K562 (cell line): ENCODE results near the gene TPM4. TPM values are rescaled to one million over a fixed set of nuclear protein-coding genes. Genes with fewer than 3 reads are reported as not detected.

Source experiments
- ASH1L ChIP-seq: fragments of 450-650 bp; IDR thresholded peaks from 2 replicates; pipeline ENCODE4 v1.6.1; 2018; ENCODE audit warnings: borderline replicate concordance, mild to moderate bottlenecking, low read depth; ENCODE audit not compliant: partially characterized antibody
- CBFB ChIP-seq: sonication (generic); formaldehyde crosslinking; IDR thresholded peaks from 2 replicates; pipeline ENCODE4 v1.4.0; 2020; ENCODE audit warnings: mild to moderate bottlenecking, missing genetic modification reagents
- ELF2 ChIP-seq: fragments of 250-450 bp; sonication (Bioruptor Pico); IDR thresholded peaks from 2 replicates; pipeline ENCODE4 v1.5.0; 2021; ENCODE audit warnings: mild to moderate bottlenecking
- GABPA ChIP-seq: fragments of 200-800 bp; sonication (Bioruptor generic); conservative IDR thresholded peaks from 2 replicates; pipeline ENCODE4 v1.6.1; 2016; ENCODE audit warnings: low read depth, missing genetic modification characterization, missing compliant biosample characterization
- HSF4 ChIP-seq: fragments of 250-450 bp; sonication (Bioruptor Pico); IDR thresholded peaks from 2 replicates; pipeline ENCODE4 v2.1.2; 2022; ENCODE audit warnings: mild to moderate bottlenecking, moderate library complexity, borderline replicate concordance
- KHSRP ChIP-seq: fragments of 450-650 bp; IDR thresholded peaks from 2 replicates; pipeline ENCODE4 v1.6.1; 2017
- MCM2 ChIP-seq: fragments of 450-650 bp; IDR thresholded peaks from 2 replicates; pipeline ENCODE4 v1.6.1; 2017; ENCODE audit warnings: low read depth, mild to moderate bottlenecking
- MCM5 ChIP-seq: fragments of 450-650 bp; IDR thresholded peaks from 2 replicates; pipeline ENCODE4 v1.6.1; 2016; ENCODE audit warnings: low read depth
- POLR2AphosphoS2 ChIP-seq: IDR thresholded peaks from 2 replicates; pipeline ENCODE4 v1.6.1; 2012; ENCODE audit warnings: low read length, improper control_type of control experiment
- SMARCA4 ChIP-seq: fragments of 450-650 bp; IDR thresholded peaks from 2 replicates; pipeline ENCODE4 v1.6.1; 2016
- TAF9B ChIP-seq: fragments of 450-650 bp; IDR thresholded peaks from 2 replicates; pipeline ENCODE4 v1.6.1; 2018; ENCODE audit warnings: mild to moderate bottlenecking; ENCODE audit not compliant: partially characterized antibody
- TCF7 ChIP-seq: sonication (generic); IDR thresholded peaks from 2 replicates; pipeline ENCODE4 v1.6.1; 2016; ENCODE audit warnings: antibody characterized with exemption, borderline replicate concordance
- ZNF224 ChIP-seq: sonication (generic); formaldehyde crosslinking; IDR thresholded peaks from 2 replicates; pipeline ENCODE4 v1.8.0; 2022; ENCODE audit warnings: mild to moderate bottlenecking, missing genetic modification reagents
- polyA plus RNA-seq, 8 experiments: library from polyadenylated mRNA; depleted of rRNA in 4 of 8; stranded (reverse) in 5 of 8; unstranded in 3 of 8; fragments of >200 nt; fragmentation: Nextera tagmentation in 2 of 8; fragmentation: Illumina TruSeq in 1 of 8; extraction: Ambion mirVana in 2 of 8; extraction: Trizol in 1 of 8; gene quantifications; 2 replicates each; pipeline versions ENCODE4 v1.2.1 to v1.2.3, GENCODE V29; 2011 to 2014; ENCODE audit warnings: inconsistent platforms in 1 of 8, missing spikeins in 1 of 8
- total RNA-seq, 7 experiments: library from RNA; depleted of rRNA in 6 of 7; stranded (reverse); fragments of >200 nt in 6 of 7; fragmentation: Illumina TruSeq in 2 of 7; extraction: Trizol in 2 of 7; gene quantifications; 2 replicates each; pipeline versions ENCODE4 v1.2.1 to v1.2.3, GENCODE V29; 2011 to 2021; ENCODE audit warnings: low replicate concordance in 1 of 7
- TF ChIP-seq, protein P1 (sequence below): fragments of 250-450 bp; sonication (Bioruptor Pico); IDR thresholded peaks from 2 replicates; pipeline ENCODE4 v1.5.0; 2021
- TF ChIP-seq, protein P2 (sequence below): sonication (generic); formaldehyde crosslinking; IDR thresholded peaks from 2 replicates; pipeline ENCODE4 v1.8.1; 2022; ENCODE audit warnings: missing genetic modification reagents
- TF ChIP-seq, protein P3 (sequence below): sonication (generic); formaldehyde crosslinking; IDR thresholded peaks from 2 replicates; pipeline ENCODE4 v1.8.0; 2022; ENCODE audit warnings: mild to moderate bottlenecking, missing genetic modification reagents
- TF ChIP-seq, protein P4 (sequence below): fragments of 450-650 bp; conservative IDR thresholded peaks from 2 replicates; pipeline ENCODE4 v1.6.1; 2016; ENCODE audit warnings: missing genetic modification characterization, low read depth, mild to moderate bottlenecking, control low read depth, missing compliant biosample characterization
- TF ChIP-seq, protein P5 (sequence below): fragments of 450-650 bp; formaldehyde crosslinking; IDR thresholded peaks from 2 replicates; pipeline ENCODE4 v1.4.0; 2020; ENCODE audit warnings: mild to moderate bottlenecking, mixed read lengths
- TF ChIP-seq, protein P6 (sequence below), 2 experiments: fragments of 450-650 bp in 1 of 2; sonication (generic) in 1 of 2; formaldehyde crosslinking in 1 of 2; IDR thresholded peaks in 1 of 2; conservative IDR thresholded peaks in 1 of 2; 2 replicates each; pipeline versions ENCODE4 v1.6.1 to v1.8.1; 2016 to 2023; ENCODE audit warnings: mild to moderate bottlenecking in 2 of 2, moderate library complexity in 2 of 2, inconsistent platforms in 1 of 2, missing genetic modification reagents in 1 of 2

Gene TPM4
- total and polyA plus RNA-seq, 9 of the 15 experiments (the other 6 are each of a cell fraction or from before 2014, with no cell fraction given), result 28.1 to 111 (median 77.4) TPM

DNA sequence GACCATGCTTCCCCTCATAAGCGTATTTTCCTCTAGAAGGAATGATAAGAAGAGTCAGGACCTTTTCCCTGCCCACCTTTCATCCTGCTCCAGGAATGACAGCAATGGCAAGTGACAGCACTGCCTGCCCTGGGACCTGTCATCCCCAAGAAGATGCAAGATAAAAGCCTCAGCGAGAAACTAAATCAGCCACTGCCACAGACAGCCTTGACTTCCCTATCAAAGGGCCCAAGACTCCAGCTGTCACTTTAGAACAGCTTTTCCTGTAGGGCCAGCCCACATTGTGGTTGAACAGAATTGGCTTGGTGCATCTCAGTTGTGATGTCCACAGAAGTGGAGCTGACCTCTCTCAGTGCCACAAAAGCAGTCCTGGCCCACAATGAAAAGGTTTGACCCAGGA lies 36.5 kb downstream of the TPM4 start (continued):
- no peak for TF ChIP-seq POLR2AphosphoS2
- TF ChIP-seq, protein P1, sequence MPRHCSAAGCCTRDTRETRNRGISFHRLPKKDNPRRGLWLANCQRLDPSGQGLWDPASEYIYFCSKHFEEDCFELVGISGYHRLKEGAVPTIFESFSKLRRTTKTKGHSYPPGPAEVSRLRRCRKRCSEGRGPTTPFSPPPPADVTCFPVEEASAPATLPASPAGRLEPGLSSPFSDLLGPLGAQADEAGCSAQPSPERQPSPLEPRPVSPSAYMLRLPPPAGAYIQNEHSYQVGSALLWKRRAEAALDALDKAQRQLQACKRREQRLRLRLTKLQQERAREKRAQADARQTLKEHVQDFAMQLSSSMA (CRISPR knock-in tag), result no peak
- TF ChIP-seq ASH1L, result no peak
- TF ChIP-seq, protein P2, sequence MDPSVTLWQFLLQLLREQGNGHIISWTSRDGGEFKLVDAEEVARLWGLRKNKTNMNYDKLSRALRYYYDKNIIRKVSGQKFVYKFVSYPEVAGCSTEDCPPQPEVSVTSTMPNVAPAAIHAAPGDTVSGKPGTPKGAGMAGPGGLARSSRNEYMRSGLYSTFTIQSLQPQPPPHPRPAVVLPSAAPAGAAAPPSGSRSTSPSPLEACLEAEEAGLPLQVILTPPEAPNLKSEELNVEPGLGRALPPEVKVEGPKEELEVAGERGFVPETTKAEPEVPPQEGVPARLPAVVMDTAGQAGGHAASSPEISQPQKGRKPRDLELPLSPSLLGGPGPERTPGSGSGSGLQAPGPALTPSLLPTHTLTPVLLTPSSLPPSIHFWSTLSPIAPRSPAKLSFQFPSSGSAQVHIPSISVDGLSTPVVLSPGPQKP (CRISPR knock-in tag), result no peak
- no peak for TF ChIP-seq MCM2
- TF ChIP-seq, protein P3, sequence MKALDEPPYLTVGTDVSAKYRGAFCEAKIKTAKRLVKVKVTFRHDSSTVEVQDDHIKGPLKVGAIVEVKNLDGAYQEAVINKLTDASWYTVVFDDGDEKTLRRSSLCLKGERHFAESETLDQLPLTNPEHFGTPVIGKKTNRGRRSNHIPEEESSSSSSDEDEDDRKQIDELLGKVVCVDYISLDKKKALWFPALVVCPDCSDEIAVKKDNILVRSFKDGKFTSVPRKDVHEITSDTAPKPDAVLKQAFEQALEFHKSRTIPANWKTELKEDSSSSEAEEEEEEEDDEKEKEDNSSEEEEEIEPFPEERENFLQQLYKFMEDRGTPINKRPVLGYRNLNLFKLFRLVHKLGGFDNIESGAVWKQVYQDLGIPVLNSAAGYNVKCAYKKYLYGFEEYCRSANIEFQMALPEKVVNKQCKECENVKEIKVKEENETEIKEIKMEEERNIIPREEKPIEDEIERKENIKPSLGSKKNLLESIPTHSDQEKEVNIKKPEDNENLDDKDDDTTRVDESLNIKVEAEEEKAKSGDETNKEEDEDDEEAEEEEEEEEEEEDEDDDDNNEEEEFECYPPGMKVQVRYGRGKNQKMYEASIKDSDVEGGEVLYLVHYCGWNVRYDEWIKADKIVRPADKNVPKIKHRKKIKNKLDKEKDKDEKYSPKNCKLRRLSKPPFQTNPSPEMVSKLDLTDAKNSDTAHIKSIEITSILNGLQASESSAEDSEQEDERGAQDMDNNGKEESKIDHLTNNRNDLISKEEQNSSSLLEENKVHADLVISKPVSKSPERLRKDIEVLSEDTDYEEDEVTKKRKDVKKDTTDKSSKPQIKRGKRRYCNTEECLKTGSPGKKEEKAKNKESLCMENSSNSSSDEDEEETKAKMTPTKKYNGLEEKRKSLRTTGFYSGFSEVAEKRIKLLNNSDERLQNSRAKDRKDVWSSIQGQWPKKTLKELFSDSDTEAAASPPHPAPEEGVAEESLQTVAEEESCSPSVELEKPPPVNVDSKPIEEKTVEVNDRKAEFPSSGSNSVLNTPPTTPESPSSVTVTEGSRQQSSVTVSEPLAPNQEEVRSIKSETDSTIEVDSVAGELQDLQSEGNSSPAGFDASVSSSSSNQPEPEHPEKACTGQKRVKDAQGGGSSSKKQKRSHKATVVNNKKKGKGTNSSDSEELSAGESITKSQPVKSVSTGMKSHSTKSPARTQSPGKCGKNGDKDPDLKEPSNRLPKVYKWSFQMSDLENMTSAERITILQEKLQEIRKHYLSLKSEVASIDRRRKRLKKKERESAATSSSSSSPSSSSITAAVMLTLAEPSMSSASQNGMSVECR (CRISPR knock-in tag), result 0 out of 2 replicates have a peak, but pooled peaks have one; percentile 25
- no peak for TF ChIP-seq ZNF224 (CRISPR knock-in tag)
- TF ChIP-seq, protein P4, sequence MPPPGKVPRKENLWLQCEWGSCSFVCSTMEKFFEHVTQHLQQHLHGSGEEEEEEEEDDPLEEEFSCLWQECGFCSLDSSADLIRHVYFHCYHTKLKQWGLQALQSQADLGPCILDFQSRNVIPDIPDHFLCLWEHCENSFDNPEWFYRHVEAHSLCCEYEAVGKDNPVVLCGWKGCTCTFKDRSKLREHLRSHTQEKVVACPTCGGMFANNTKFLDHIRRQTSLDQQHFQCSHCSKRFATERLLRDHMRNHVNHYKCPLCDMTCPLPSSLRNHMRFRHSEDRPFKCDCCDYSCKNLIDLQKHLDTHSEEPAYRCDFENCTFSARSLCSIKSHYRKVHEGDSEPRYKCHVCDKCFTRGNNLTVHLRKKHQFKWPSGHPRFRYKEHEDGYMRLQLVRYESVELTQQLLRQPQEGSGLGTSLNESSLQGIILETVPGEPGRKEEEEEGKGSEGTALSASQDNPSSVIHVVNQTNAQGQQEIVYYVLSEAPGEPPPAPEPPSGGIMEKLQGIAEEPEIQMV (tag), result no peak
- TF ChIP-seq SMARCA4, result peak; percentile 32; the same call in 1 of the 2 replicates
- TF ChIP-seq HSF4 (CRISPR knock-in tag), result no peak
- TF ChIP-seq GABPA (tag), result no peak
- TF ChIP-seq TAF9B, result no peak
- no peak for TF ChIP-seq KHSRP
- TF ChIP-seq ELF2, result no peak
- TF ChIP-seq, protein P5, sequence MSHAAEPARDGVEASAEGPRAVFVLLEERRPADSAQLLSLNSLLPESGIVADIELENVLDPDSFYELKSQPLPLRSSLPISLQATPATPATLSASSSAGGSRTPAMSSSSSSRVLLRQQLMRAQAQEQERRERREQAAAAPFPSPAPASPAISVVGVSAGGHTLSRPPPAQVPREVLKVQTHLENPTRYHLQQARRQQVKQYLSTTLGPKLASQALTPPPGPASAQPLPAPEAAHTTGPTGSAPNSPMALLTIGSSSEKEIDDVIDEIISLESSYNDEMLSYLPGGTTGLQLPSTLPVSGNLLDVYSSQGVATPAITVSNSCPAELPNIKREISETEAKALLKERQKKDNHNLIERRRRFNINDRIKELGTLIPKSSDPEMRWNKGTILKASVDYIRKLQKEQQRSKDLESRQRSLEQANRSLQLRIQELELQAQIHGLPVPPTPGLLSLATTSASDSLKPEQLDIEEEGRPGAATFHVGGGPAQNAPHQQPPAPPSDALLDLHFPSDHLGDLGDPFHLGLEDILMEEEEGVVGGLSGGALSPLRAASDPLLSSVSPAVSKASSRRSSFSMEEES (CRISPR knock-in tag), result no peak
- TF ChIP-seq, protein P6, sequence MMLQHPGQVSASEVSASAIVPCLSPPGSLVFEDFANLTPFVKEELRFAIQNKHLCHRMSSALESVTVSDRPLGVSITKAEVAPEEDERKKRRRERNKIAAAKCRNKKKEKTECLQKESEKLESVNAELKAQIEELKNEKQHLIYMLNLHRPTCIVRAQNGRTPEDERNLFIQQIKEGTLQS (IDR thresholded peaks at IDR 0.05), result no peak
- TF ChIP-seq, protein P6 (CRISPR knock-in tag; conservative IDR thresholded peaks at IDR 0.05), result no peak
- TF ChIP-seq TCF7, result 0 out of 2 replicates have a peak, but pooled peaks have one; percentile 26
- no peak for TF ChIP-seq MCM5
- TF ChIP-seq CBFB, result no peak
